Measurements from ENCODE around the gene DOK5.

DOK5 gene

DNA sequence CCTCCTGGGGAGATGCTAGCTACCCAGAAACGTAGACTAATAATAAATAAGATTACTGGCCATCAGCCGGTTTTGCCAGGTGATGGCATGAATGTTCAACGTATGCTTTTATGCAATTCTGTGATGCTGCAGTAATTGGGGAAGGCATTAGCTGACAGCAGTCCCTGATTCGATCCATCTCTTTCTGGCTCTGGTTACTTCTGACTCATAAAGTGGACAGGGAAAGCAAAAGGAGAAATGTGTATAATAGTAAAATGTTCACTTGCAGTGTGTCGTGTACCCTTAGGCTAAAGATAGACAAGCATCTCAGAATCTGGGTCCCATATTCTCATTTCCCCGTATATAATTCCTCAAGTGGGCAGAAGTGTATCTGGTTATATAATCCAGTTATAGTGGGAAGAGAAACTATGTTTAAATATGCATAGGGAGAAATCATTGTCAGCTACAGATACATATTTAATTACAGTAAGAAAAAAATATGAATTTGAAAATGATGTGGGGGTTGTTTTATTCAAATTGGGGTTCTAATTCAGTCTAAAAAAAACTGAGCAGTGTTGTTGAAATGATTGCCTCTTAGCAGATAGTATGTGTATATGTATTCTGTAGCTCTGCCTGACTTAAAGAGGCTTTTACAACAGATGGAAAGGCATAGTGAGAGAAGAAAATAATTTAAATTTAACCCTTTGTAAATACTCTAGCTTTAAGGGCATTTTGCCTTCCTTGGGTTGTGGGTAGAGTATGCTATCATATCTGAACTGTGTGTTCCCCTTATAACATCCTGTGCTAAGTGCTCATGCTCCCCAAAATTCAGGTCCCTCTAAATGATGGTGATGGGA is 40.6 kb downstream of the DOK5 start:
- DNase-seq: no peak

GRCh38 chr20:54517241-54517975 is 42.0 kb downstream of the DOK5 start:
- no peak for DNase-seq

DNA sequence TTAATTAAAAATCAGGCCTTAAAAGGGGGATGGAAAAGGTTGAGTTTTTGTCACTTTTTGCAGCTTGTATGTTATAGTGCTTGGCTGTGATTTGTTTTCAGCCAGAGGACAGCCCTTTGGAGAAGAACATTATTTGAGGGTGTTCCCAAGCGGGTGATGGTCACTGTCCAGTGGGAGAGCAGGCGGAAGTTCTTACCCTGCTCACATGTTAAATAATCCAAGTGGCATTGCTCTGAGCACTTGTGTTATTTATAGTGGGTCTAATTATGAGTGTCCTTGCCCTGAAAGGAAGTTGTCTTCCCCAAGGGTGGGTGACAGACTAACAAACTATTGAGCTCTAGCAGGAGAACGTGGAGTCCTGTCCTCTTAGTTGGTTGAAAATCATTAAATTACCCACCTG is 49.5 kb downstream of the DOK5 start:
- no peak for DNase-seq

DNA sequence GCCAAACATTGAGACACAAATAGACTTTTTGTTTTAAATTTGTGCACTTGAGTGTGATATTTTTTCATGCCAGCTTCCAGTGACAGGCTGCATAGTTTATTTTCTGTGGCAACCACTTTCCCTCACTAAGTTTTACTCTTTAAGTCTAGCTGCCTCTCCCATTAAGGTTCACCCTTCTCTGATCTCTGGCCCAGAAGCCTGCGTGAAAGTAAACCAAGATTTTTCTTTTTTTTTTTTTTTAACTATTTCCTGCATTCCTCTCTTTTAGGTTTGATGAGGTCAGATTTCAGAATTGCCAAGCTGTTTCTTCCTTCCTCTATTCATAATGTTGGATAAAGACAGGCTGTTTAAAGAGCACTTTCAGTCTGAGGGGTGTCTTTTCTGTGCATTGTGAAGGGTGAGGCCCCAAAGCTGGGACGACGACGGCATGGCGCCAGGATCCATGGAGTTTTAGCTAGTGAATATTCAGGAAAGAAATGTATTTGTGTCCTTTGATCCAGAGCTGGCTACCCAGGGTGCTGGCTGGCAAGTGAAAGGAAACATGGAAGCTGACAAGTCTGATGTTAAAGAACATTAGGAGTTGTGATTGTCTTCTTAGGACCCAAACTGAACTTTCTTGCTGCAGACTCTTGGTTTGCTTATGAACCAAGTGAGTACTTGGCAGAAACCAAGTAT is 50.7 kb downstream of the DOK5 start:
- no peak for DNase-seq

DNA sequence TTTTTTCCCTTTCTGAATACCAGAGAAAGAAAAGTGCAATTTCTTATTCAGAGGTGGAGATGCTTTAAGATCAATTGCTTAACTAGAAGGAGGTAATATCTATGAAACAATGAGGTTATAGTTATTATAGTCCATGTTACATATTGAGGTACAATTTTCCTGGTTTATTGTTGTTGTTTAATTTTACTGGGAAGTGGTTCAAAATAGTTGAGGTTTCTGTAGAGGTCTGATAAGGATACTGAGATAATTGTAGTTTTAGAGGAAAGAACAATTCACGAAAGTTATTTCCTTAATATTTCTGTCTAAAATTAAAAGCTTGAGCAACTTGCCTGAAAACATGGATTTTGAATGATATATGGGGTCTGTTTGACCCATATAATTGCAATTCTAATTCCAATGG is 51.4 kb downstream of the DOK5 start:
- DNase-seq: no peak

- no peak for DNase-seq
These were observed 57.2 kb downstream of the DOK5 start for GRCh38 chr20:54532573-54532972.

- no peak for DNase-seq
These were observed 58.7 kb downstream of the DOK5 start for GRCh38 chr20:54534101-54534500.

- no peak for DNase-seq
These were observed 59.6 kb downstream of the DOK5 start for GRCh38 chr20:54535033-54535432.

GRCh38 chr20:54535746-54536145 is 60.4 kb downstream of the DOK5 start:
- DNase-seq: no peak

DNA sequence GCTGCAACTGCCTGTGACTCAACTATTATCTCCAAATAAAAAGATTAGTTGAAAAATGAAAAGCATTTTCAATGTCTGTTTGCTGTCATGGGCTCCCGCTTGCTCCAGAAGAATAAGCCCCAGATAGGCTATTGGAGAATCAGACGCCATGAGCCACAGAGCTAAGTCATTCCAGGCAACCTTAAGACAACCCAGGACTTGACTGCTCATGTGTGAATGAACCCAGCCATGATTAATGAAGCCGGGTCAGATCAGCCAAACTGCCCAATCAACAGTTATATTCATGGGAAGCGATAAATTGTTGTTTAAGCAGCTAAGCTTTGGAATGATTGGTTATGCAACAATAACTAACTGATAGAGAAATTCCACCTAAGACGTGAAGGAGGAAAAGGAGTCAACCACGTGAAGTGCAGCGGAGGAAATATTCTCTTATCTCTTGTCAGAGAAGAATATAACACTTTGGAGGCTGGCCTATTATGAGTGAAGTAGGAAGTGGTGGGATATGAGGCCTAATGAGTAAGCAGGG is 64.2 kb downstream of the DOK5 start:
- DNase-seq: no peak

GRCh38 chr20:54543369-54543768 is 68.0 kb downstream of the DOK5 start:
- no peak for DNase-seq

DNA sequence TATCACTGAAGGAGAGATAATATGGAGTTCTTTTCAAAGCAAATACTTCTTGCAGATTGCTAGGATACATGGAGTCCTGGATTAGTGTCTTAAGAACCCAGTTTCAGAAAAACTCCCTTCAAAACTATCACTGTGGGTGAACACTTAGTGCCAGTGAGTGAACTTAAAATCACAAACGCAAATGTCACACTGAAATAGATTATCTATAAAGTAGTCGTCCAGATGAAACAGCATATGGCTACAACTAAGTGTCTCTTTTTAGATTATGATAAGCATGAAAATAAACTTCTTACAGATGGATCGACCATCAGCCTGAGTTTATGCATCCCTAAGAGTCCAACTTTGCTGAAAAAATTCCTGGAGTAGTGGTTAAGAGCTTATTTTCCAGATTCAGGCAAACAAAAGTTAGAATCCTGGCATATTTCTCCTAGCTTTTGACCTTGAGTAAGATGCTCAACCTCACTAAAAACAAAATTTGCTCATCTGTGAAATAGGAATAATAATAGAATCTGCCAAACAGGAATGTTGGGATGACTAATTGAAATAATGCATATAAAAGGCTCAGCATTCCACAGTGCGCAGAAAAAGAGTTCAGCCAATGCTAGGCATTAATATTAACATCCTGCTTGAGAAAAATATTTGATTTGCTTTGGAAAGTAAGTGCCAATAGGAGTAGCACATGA is 70.4 kb downstream of the DOK5 start:
- no peak for DNase-seq

DNA sequence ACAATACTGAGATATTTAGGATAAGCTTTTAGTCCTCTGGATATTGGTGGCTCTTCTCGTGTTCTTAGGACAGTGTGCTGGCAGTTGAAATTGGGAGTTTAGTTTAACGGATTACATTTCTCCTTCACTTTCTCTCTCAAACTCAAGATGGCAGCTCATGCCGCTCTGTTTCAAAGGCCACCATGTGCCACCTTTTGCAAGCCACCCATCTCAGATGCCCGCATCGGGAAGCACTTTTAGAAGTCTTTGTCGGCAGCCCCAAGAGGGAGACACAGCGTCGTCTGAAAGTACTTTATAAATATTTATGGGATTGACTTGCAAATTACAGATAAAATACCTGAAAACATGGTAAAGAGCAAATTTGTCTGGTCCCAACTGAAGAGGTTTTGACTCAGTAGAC is 73.5 kb downstream of the DOK5 start:
- no peak for DNase-seq

DNA sequence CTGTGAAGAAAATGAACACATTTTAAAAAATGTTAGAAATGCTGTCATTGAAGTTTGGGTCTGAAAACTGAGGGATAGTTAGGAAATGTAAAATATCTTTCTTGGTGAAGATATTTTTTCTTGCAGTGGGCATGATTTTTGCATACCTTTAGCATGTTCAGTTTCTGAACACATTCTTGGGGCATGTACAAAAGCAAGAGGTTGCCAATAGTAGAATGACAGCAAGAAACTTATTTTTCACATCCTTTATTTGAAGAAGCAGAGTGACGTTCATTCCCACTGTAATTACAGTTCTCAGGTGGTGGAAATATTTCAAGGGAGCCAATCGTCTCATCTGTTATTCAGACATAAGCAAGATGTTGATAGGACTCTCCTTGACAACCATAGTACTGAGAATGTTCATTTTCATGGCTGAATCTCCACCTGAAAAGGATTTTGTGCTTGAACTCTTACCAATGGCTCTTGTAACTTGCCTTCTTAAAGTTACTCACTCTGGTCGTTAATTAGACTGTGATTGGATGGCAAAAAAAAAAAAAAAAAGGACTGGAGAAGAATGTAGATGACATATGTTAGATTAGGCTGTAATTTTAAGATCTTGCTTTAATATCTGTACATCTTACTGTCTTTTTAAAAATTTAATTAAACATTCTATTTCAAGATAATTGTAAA is 74.4 kb downstream of the DOK5 start:
- DNase-seq: no peak

DNA sequence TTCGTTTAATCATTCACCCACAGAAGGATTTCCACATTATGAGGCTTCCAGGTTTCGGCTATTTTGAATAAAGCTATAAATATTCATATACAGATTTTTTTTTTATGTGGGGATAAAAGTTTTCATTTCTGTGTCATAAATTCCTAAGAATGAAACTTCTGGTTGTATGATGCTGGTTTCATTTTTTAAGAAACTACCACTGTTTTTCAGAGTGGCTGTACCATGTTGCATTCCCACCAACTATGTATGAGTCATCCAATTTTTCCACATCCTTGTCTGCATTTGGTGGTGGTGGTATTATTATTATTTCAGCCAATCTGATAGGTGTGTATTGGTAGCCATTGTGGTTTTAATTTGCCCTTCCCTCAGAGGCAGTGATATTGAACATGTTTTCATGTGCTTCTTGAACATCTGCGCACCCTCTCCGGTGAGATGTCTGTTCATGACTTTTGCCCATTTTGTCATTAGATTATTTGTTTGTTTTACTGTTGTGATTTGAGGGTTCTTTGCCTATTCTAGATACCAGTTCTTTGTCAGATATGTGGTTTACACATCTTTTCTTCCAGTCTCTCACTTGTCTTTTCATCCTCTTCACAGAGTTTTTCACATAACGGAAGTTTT is 75.5 kb downstream of the DOK5 start:
- DNase-seq: no peak

GRCh38 chr20:54554006-54554405 is 78.6 kb downstream of the DOK5 start:
- no peak for DNase-seq

DNA sequence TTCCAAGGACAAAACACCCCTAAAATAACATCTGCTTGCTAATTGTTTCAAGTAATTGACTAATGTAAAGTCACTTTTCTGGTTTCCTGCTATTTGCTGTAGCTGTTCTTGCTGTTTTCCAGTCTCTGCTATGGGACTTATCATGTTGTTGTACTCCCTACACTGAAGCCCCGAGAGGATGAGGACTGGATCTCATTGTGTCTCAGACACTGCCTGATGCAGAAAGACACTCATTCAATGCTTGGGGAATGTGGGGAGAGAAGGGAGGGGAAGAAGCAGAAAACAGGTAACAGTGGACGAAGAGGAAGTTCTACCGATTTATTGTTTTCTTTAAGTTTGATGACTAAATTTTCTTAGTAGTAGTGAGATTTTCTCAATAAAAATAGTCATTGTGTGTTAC is 79.8 kb downstream of the DOK5 start:
- DNase-seq: no peak

- DNase-seq: no peak
These were observed 81.0 kb downstream of the DOK5 start for GRCh38 chr20:54556406-54556805.

DNA sequence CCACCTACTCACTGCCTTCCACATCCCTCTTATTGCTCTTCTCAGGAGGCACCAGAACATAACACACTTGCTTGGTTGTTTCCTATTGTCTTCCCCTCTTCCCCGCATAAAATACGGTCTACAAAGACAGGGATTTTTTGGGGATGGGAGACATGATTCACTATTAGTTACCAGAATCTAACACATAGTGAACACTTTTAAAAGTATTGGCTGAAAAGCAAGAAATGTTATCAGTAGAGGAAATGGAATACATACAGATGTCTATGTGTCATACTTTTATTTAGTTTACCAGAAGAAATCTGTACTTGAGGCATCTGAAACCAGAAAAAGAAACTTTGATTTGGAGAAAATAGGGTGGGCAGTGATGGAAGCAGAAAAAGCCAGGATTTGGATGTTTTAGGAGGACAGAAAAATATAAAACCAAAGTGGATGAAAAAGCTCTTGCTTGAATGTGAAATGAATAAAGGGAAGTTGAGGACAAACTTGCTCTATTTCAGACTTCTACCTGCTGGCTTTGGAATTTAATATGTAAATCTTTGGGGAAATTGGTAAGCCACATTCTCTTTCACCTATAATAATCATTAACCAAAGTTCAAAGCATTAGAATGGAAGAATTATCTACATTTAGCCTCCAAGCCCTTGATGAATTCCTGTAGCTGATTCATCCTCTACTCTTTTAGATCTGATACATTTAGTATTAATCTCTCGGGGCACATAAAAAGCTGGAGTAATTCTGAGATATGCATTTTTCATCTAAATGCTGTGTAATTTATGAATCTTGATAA is 82.6 kb downstream of the DOK5 start:
- no peak for DNase-seq

GRCh38 chr20:54559890-54560289 is 84.5 kb downstream of the DOK5 start:
- DNase-seq: no peak

DNA sequence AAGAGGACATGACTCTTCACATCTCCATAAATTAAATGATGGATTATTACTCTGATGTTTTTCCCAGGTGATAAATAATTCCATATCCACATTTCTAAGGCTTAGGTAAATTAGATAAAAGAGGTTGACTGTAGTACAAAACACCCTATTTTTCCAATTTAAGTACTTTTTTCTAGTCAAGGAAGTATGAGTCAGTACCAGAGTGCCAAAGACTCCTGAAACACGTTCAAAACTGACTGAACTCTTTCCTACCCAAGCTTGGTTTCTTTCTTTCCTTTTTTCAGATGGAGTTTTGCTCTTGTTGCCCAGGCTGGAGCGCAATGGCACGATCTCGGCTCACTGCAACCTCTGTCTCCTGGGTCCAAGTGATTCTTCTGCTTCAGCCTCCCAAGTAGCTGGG is 85.0 kb downstream of the DOK5 start:
- no peak for DNase-seq

Data from activated CD4-positive, alpha-beta T cell treated with anti-CD3 and anti-CD28 coated beads for 1 hour (primary cell).